GM19035 (cell line): ENCODE results near the gene PROSER1.
A peak's percentile ranks its signal among the peaks of the same experiment; 100 is the strongest.
"Not testable (repeated sequence)": the region's sequence is repeated elsewhere in the genome, so short reads cannot be mapped to it uniquely, and the experiment has no call there.

Source experiments
- ATAC-seq: cut with Tn5 transposase; IDR thresholded peaks from one replicate; pipeline ENCODE4 v1.9.1; 2021; ENCODE audit not compliant: unreplicated experiment

The PROSER1 gene

DNA sequence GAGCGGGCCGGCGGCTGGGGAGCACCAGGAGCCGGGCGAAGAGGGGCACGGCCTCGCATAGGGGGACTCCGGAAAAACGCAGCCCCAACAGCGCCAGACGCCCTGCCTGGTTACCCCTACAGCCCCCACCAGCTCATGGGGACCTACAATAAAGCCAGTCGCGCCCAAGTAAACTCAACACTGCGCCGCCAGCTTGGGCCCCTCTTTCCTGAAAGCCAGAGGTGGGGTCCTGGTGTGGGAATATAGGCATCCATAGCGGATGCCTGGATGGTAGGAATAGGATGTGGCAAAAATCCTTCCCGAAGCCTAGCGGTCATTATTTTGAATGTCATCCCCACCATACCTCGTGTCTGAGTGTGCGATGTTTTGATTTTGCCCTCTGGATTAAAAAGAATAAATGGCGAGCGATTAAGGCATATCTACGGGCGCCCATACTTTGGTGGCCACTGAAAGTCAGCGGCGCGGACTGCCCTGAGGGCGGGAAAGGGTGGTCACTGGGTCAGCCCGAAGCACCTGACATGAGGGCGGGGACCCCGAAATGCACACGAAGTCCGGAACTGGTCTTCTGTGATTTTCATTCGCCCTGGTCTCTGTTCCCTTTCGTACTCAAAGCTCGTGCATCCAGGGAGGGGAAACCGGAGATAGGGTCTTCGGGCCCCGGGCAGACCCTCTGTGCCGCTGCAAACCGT is at the start of gene PROSER1, which contains the start of gene NHLRC3:
Gene PROSER1, minus strand, starts transcription at position 210 of the 689 bp plus-strand sequence. CDS start 847 bp downstream, outside the sequence.
Gene NHLRC3, plus strand, starts transcription at position 577 of the 689 bp plus-strand sequence. CDS start 184 bp downstream, outside the sequence.
- peak; percentile 81 for ATAC-seq

DNA sequence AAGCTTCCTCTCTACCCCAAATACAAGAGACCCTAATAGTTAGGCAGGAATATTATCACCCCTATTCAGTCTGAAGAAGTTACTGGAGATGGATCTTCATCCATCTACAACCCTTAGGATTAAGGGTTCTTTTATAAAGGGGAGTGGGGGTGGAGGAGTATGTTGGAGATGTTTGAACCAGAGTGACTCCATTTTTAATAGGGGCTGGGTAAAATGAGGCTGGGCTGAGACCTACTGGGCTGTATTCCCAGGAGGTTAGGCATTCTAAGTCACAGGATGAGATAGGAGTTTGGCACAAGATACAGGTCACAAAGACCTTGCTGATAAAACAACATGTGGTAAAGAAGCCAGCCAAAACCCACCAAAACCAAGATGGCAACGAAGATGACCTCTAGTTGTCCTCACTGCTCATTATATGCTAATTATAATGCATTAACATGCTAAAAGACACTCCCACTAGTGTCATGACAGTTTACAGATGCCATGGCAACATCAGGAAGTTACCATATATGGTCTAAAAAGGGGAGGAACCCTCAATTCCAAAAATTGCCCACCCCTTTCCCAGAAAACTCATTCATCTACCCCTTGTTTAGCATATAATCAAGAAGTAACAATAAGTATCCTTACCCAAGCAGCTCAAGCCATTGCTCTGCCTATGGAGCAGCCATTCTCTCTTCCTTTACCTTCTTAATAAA is 48.5 kb upstream of the PROSER1 start:
- ATAC-seq = not testable (repeated sequence)

GRCh38 chr13:39073983-39074382 is 36.1 kb upstream of the PROSER1 start:
- ATAC-seq = no peak

DNA sequence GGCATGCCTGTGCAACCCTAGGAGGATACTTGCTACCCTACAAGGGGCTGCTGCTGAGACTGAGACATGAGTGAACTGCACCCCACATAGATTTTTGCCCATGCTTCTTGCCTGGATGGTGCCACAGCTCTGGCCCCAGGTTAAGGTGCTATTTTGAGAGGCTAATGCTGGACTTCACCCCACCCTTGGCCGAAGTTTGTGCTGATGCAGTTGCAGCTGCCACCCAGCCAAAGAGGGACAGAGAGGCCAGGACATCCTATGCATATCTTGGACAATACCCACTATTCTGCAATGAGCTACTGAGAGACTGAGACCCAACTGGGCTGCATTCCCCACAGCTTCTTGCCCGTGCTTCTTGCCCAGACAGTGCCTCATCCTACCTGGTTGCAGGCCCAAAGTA is 35.0 kb upstream of the PROSER1 start:
- ATAC-seq = no peak

DNA sequence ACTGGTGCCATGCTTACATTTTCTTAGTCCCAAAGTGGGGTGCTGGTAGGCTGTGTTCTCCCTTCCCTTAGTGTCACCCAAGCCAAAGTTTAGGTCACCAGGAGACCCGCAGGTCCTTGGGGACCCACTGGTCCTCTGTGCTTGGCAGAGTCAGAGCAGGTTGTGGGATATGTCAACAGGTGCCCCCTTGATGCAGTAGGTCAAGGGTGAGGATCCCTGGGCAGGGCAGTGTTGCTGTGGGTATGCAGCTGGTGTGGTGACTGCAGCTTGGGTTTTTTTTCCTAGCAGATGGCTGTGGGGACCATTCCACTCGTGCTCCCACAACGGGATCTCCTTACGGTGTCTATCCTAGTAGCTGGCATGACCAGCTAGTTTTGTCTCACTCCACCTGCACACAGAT is 24.1 kb upstream of the PROSER1 start:
- no peak for ATAC-seq

- no peak for ATAC-seq
Measured at GRCh38 chr13:39058040-39058439, 20.2 kb upstream of the PROSER1 start.

- ATAC-seq = no peak
Measured at GRCh38 chr13:39056018-39056417, 18.1 kb upstream of the PROSER1 start.

DNA sequence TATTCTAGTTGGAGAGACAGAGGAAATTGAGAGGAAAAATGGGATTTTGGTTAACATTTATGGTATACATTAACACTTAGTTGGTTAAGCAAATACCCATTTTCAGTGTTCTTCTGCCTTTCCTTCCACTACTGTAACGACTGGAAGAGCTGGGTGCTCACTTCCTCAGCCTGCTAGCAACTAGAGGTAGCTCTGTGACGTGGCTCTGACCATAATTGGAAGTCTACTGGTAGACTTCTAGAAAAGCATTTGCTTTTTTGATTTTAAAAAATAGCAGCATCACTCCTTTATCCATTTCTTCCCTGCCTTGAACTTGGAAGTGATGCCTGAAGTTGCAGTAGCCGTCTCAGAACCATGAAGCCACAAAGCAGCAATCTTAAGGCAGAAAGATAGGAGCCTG is 16.2 kb upstream of the PROSER1 start:
- ATAC-seq = no peak

DNA sequence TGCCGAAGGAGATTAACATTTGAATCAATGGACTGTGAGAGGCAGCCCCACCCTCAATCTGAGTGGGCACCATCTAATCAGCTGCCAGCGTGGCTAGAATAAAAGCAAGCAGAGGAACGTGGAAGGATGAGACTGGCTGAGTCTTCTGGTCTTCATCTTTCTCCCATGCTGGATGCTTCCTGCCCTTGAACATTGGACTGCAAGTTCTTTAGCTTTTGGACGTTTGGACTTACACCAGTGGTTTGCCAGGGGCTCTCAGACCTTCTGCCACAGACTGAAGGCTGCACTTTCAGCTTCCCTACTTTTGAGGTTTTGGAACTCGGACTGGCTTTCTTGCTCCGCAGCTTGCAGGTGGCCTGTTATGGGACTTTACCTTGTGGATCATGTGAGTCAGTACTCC is 15.1 kb upstream of the PROSER1 start:
- ATAC-seq = no peak

- ATAC-seq = no peak
Measured at GRCh38 chr13:39051157-39051556, 13.3 kb upstream of the PROSER1 start.

- ATAC-seq = no peak
Measured at GRCh38 chr13:39049274-39049673, 11.4 kb upstream of the PROSER1 start.

GRCh38 chr13:39048806-39049205 is 10.9 kb upstream of the PROSER1 start:
- ATAC-seq = no peak

DNA sequence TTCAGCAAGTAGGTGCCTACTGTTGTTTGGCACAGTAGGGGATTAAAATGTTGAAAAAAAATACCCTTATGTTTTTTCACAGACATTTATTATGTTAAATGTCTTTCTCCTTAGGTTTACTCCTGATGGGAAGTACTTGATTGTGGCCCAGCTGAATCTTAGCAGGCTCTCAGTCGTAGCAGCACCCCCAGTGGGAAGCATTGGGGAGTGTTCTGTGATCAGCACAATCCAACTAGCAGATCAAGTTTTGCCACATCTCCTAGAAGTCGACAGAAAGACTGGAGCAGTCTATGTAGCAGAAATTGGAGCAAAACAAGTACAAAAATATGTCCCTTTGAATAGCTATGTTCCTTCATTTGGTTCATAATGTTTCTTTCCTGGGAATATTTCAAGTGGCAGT is 9.7 kb upstream of the PROSER1 start:
- ATAC-seq = no peak

DNA sequence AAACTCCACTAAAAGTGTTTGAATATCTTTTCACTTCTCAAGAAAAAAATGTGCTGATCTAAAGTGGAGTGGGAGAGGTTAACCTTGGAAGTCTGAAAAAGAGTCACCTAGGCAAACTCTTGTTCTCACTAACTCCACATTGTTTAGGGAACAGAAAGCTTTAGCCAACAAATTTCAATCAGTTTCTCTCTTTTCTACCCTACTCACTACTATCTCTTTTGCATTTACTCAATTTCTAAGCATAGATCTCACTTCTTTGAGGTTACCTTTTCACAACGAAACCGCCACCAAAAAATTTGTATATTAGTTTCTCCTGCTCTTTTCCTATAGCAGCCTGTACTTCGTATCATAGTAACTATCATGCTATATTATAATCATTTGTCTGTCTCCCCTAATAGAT is 6.6 kb upstream of the PROSER1 start:
- peak; percentile 80 for ATAC-seq

DNA sequence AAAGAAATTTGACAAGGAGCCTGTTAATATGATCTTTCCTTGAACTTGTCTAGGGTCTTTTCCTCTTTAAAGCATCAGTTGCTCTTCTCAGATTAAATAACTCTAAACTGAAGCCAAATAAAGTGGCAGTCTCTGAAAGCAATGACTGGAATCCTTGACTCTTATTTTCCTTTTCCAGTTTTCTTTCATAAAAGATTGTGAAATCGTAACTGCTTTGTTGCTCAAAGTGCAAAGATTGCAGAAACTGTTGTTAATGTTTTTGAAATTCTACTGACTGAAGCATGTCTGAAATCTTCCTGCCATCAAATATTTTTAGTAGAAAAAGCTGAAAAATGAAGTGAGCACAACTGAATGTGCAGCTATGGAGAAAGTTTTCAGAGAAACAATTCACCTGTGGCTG is 2.3 kb upstream of the PROSER1 start:
- no peak for ATAC-seq

DNA sequence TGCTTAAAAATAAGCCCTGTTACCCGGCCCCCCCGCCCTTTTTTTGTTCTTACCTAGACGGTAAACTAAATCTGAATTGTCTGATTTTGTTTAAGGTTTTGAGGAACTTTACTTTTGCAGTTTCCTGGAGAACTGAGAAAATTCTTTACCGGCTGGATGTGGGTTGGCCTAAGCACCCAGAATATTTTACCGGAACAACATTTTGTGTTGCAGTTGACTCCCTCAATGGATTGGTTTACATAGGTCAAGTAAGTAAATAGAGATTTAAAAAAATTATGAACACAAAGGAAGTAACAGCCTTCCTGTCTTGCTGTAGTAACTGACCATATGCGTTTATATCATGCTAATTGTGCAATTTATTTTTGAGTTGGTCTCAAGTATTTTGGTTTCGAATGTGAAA is 1.2 kb upstream of the PROSER1 start:
- ATAC-seq = no peak

DNA sequence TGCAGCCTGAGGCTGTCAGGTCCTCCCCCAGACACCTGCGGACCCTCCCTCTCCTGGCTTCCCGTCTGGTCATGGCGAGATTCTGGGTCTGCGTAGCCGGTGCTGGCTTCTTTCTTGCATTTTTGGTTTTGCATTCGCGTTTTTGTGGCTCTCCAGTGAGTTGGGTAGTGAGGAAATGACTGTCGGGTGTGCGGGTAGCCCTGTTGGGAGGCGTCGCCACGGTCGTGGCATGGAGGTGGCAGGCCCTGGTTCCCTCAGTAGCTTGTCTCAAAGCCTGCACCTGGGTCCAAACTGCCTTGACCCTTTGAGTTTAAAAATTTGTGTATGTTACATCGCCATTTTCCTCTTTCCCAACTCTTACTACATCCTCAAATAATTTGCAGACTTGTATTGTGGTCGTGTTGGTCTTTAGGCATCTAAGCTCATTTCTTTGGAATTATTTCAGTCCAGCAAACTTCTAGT is 711 bp upstream of the PROSER1 start:
- ATAC-seq = peak; percentile 41

DNA sequence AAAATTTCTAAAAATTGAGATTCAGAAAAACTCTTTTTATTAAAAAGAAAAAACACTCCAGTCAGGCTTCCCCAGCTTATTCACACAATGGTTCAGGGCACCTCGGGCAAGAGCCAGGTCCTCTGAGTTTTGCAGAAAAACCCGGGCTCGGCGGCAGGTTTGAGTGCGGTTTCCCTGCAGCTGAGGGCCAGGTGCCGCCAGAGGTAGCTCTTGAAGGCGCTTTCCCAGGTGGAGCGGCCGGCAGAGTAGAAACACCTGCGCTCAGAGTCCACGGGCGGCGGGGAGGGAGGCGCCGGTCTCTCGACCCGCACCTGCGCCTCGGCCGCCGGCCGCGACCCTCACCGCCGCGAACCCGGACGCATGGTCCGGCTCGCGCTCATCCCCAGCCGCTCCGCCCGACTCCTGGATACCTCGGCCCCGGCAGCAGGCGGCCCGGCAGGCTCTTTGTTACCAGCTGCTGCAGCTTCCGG is 444 bp downstream of the PROSER1 start:
- peak; percentile 19 for ATAC-seq

DNA sequence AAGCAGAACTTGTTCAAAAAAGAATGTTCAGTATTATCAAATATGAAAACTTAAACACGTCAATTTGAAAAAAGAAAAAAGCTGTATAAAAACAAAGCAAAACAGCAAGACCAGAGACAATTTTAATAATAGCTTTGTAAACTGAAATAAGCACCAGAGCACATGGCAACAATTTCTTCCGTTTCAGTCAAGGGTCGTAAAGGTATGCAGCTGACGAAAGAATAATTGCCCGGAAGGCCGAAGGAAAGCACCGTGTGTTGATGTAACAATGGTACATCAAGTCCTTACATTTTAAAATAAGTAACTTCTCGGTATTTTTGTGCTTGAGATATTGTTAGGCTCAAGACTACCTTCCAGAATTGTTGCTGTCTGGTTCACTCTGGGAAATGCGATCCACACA is 1.7 kb downstream of the PROSER1 start:
- no peak for ATAC-seq

GRCh38 chr13:39035799-39036198 is 2.1 kb downstream of the PROSER1 start:
- no peak for ATAC-seq

DNA sequence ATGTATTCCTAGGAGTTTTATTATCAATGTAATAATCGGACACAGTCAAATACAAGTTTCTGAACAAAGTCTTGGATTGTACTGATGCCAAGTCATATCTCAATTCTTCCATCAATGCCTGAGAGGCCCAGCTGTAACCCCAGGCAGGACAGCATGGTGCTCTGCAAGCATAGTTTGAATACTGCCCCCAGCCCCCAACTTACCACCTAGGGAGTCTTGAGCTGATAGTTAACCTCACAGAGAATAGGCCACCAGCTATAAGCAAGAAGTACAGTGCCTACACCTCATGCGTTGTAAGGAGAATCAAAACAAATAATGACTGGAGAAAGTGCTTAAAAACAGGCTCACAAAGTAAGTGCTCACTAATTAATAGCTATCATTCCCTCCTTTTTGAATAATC is 2.7 kb downstream of the PROSER1 start:
- no peak for ATAC-seq

DNA sequence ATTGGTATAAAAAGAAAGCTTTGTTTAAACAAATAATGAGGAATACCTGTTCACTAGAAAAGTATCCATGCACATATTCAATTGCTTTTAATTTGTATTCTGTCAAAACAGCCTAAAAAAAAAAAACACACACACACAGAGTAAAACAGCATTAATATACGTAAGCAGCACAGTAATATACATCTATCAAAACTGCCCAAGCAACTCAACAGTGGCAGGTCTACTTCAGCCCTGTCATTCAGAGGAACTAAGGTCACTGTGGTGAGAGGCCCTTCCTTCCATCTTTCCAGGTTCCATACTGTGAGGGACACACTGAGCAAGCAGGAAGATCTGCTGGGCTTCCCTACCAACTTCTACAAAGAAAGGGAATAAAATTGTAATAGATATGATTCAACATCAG is 3.8 kb downstream of the PROSER1 start:
- ATAC-seq = no peak
